Measurements from ENCODE around the gene MKRN2OS.

DNA sequence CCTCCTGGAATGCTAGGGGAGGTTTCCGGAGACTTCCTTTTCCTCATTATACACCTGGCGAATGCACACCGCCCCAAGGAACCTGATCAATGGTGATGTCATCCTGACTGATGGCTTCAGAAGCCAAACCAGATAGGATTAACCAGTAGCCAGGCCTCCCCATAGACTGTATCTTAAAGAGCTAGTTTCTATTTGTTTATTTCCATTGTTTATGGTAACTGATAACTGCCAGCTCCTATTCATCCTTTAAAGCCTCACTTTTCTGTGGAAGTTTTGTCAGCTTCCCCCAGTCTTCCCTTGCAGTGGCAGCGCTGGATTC lies at the start of gene MKRN2OS:
- no peak for TF ChIP-seq CTCF (IDR thresholded peaks at IDR 0.05; ENCODE audit: borderline replicate concordance, extremely low read depth, low read length, poor library complexity, severe bottlenecking)
- no peak for TF ChIP-seq EZH2 (IDR thresholded peaks at IDR 0.05; ENCODE audit: borderline replicate concordance, low read depth, low read length, severe bottlenecking)
